Hematopoietic multipotent progenitor cell (in vitro differentiated cells): ENCODE data around the gene TBXA2R. TPM values are rescaled to one million over a fixed set of nuclear protein-coding genes. Genes with fewer than 3 reads are reported as not detected.
"Not testable (repeated sequence)": the region's sequence is repeated elsewhere in the genome, so short reads cannot be mapped to it uniquely, and the experiment has no call there.

Experiments
- DNase-seq, 3 donors: peaks; one replicate each; pipeline ENCODE4 v3.0.0-alpha.2; 2011 to 2015; ENCODE audit warnings: low read depth in 2 of 3, low spot score in 2 of 3
- total RNA-seq: library from RNA; depleted of rRNA; stranded (reverse); fragments of >200 nt; gene quantifications from one replicate; pipeline ENCODE4 v1.2.3, GENCODE V29; 2012

TBXA2R gene
- total RNA-seq, result 1.3 TPM

GRCh38 chr19:3606690-3607289, at the start of gene TBXA2R:
Gene TBXA2R (minus strand): TSS chr19:3606875. CDS start chr19:3600634, 6,241 bp downstream.
- DNase-seq, result peak in 1 of 3 donors; percentile 54

DNA sequence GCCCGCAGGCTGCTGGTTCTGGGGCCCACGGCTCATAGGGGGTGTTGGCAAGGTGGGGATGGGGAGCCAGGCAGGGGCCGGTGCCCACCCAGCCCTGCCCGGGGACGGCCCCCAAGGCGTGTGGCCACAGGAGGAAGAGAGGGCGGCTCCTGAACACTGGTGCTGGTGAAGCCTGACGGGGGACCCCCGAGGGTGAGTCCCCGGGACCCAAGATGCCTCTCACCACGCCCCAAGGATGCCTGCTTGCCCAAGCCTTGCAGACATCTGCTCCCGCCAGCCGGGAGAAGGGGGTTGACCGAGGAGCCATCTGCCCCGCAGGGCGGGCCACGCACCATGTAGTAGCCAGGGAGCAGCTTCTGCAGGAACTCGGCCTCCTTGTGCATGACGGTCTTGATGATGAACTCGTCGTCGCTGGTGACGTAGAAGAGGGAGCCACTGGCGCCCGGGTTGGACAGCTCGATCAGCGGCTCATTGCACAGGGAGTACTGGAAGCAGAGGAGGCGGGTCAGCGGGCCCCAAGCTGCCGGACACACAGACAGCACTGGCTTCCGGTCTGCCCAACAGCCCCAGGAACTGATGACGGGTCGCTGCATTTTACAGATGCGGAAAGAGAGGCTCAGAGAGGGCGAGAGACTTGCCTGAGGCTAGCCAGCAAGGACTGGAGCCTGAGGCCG, 49.5 kb upstream of the TBXA2R start:
- DNase-seq, result no peak

DNA sequence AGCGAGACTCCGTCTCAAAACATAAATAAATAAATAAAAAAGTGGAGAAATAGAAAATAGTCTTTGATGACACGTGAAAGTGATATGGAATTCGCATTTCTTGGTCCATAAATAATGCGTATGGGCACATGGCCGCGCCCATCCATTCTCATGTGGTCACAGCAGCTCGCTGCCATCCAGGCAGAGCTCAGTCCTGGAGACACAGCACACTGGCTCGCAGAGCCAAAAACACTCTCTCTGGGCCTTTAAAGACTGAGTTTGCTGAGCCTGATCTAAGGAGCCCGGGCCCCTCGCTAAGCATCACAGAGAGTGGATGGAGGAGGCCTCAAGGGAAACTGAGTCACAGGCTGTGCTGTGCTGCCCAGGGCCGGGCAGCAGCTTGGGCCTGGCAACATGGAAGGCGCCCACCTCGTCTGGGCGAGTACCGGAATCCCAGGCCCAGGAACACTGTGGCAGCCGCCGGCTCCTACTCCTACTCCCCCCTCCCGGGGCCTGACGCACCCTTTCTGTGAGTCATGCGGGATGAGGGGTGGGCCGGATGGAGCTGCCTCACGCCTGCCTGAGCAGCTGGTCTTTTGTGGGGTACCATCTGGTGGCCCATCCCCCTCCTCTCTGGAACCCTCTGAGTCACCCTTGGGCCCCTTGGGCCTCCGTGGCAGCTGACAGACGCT, 48.9 kb upstream of the TBXA2R start:
- peak in 2 of 3 donors; percentile 36 to 58 for DNase-seq

GRCh38 chr19:3653865-3654513, 47.3 kb upstream of the TBXA2R start:
- DNase-seq, result peak in 1 of 3 donors; percentile 34

- DNase-seq, result no peak
Measured at GRCh38 chr19:3653081-3653795, 46.6 kb upstream of the TBXA2R start.

GRCh38 chr19:3652422-3652821, 45.7 kb upstream of the TBXA2R start:
- DNase-seq, result no peak

DNA sequence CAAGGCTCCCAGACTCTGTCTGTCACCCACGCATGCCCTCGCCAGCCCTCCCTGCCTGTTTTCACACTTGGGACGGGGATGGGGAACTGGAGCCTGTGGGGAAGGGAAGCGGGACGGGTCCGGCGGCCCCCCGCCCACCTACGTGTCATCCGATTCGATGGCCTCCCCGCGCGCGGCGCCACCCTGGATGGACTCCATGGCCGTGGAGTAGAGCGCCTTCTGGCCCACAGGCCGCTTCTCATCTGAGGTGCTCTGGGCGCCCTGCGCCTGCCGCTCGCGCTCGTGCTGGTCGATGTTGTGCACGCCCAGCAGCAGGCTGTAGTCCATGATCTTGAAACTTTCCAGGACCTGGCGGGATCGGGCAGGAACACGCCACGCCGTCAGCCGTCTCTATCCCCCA, 45.0 kb upstream of the TBXA2R start:
- DNase-seq, result no peak

DNA sequence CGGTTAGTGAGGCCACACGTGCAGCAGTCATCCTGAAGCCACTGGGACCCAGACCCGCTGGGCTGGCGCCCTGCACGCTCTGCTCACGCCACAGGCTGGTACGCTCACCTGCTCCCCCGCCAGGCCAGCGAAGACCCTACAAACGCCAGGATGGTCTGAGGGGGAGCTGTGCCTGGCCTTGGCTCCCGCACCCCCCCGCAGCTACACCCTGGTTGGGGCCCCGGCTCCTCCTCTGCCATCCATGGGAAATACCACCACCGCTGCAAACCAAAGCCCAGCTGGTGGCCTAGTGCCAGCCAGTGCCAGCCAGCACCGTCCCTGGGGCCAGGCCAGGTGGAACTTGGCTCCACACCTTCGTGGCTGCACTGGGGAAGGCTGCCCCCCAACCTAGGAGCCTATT, 43.2 kb upstream of the TBXA2R start:
- no peak for DNase-seq

- no peak for DNase-seq
Measured at GRCh38 chr19:3648037-3648905, 41.6 kb upstream of the TBXA2R start.

- DNase-seq, result not testable (repeated sequence)
Measured at GRCh38 chr19:3647102-3647501, 40.4 kb upstream of the TBXA2R start.

- no peak for DNase-seq
Measured at GRCh38 chr19:3646336-3647092, 39.8 kb upstream of the TBXA2R start.

DNA sequence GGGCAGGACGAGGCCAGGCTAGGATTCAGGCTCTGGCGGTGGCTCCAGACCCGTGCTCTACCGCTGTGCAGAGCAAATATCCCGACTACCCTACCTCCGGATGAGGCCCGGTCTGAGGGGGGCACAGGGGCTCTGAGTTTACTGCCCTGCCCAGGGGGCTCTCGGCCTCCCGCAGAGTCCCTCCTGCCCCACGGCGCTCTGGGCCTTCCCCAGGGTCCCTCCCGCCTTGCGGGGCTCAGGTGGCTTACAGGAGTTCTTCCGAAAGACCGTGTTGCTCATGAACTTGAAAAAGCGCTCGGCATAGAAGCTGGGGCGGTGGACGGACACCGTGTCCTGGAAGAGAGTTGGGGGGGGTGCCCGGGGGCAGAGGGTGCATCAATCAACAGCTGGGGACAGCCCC, 39.1 kb upstream of the TBXA2R start:
- DNase-seq, result no peak

DNA sequence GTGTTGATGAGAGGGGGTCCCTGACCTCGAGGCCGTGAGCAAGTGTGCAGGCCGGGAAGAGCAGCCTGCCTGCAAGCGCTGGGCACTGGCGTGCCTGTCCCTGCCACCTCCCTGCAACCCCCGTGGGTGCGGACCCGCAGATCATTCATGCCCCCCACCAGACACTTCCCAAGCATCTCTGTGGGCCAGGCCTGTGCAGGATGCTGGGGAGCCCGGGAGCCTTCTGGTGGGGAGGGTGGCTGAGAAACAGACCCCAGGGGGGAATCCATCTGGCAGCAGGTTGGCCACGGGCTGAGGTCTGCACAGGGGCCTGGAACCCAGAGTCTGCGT, 38.4 kb upstream of the TBXA2R start:
- no peak for DNase-seq

DNA sequence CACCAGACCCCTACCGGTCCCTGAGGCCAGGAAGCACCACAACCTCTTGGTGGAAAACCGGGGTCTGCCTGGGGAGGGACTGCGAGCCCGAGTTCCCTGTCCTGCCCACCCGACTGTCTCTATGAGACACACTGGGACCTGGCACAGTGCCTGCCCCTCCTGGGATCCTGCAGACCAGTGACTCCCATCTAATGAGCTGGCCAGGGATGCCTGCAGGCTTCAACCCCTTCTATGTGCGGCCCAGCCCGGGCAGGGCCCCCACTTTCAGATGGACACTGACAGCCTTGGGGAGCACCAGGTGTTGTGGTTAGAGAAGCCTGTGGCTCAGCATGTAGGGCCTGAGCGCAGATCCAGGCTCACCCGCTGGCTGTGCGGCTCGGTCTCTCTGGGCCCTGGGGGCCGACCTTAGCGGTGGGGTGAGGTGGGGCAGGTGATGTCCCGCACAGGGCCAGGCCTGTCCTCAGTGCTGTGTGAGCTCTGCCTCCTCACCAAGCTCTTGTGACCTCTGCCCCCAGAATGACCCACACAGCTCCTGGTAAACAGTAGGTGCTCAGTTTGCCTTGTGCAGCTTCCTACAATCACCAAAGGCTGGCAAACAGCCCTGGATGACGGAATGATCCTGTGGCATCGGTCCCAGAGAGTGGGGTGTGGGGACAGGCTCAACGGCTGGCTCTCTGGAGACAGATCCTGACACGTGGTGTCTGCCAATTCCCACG, 37.8 kb upstream of the TBXA2R start:
- no peak for DNase-seq

- no peak for DNase-seq
Measured at GRCh38 chr19:3643674-3644313, 37.1 kb upstream of the TBXA2R start.

DNA sequence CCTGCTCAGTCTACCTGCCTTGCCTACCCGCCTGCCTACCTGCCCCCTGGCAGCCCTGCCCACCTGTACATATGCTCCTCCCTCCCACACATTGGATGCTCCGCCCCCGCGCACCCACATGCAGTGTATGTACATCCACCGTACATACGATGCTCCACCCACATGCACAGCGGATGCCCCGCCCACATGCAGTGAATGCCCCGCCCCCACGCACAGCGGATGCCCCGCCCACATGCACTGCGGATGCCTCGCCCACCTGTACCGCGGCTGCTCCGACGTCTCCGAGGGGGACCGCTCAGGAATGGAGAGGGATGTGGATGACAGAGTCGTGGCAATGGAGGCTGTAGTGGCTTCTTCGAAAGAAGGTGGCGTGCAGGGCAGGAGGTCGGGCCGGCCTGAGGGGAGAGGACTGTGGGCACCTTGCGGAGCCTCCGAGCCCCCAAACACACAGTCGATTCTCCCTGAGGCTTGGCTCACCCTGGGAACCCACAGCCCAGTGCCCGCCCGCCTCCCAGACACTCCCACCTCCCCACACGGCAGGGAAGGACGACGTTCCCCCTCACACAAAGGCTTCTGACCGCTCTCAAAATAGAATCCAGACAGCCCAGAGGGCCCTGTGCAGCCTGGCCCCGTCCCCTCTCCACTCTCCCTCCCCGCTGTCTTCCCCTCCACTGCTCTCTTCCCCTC, 36.5 kb upstream of the TBXA2R start:
- DNase-seq, result no peak

GRCh38 chr19:3642296-3642695, 35.6 kb upstream of the TBXA2R start:
- no peak for DNase-seq
